Neural cell (in vitro differentiated cells): Measurements from ENCODE around the gene ITPR3.

ENCODE experiments used
- EZH2 ChIP-seq: fragments of 200-600, 300-800 bp; shearing (Covaris generic), sonication (generic); IDR thresholded peaks from 2 replicates; pipeline ENCODE4 v1.6.1; 2014; ENCODE audit warnings: antibody characterized with exemption, low read length, borderline replicate concordance, mild to moderate bottlenecking; ENCODE audit not compliant: insufficient read depth, poor library complexity, severe bottlenecking
- POLR2AphosphoS5 ChIP-seq: IDR thresholded peaks from 2 replicates; pipeline ENCODE4 v1.6.1; 2012
- RAD21 ChIP-seq: fragments of 450-650 bp; conservative IDR thresholded peaks from 2 replicates; pipeline ENCODE4 v1.6.1; 2014; ENCODE audit warnings: antibody characterized with exemption, mild to moderate bottlenecking, moderate library complexity
- TAF1 ChIP-seq: IDR thresholded peaks from 2 replicates; pipeline ENCODE4 v1.6.1; 2012; ENCODE audit warnings: low read depth
- TF ChIP-seq, protein P1 (sequence below): fragments of 450-650 bp; IDR thresholded peaks from 2 replicates; pipeline ENCODE4 v1.5.1; 2014; ENCODE audit warnings: antibody characterized with exemption, mild to moderate bottlenecking, moderate library complexity; ENCODE audit not compliant: poor library complexity, severe bottlenecking
- TF ChIP-seq, protein P2 (sequence below): IDR thresholded peaks from 2 replicates; pipeline ENCODE4 v1.6.1; 2012; ENCODE audit warnings: borderline replicate concordance

DNA sequence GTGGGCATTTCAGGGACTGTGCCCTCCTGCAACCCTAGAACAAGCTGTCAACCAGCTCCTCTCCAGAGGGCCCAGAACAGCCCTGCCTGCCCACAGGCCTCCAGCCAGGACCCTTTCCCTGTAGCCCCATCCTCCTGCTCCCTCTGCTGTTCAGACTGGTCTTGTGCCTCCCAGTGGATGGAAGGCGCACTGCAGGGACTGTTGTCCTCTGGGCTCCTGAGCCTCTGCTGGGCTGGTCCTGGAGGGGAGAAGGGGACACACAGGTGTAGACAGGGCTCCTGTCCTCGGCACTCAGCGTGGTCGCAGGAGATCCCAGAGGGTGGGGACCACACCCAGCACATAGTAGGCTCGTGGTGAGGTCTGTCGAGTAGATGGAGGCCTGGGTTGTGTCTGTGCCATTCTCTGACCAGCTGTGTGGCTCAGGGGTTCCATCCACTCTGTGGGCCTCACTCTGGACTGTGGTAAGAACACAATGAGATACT is 11.5 kb downstream of the ITPR3 start:
- TF ChIP-seq, protein P1, sequence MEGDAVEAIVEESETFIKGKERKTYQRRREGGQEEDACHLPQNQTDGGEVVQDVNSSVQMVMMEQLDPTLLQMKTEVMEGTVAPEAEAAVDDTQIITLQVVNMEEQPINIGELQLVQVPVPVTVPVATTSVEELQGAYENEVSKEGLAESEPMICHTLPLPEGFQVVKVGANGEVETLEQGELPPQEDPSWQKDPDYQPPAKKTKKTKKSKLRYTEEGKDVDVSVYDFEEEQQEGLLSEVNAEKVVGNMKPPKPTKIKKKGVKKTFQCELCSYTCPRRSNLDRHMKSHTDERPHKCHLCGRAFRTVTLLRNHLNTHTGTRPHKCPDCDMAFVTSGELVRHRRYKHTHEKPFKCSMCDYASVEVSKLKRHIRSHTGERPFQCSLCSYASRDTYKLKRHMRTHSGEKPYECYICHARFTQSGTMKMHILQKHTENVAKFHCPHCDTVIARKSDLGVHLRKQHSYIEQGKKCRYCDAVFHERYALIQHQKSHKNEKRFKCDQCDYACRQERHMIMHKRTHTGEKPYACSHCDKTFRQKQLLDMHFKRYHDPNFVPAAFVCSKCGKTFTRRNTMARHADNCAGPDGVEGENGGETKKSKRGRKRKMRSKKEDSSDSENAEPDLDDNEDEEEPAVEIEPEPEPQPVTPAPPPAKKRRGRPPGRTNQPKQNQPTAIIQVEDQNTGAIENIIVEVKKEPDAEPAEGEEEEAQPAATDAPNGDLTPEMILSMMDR, result peak; percentile 41
- TF ChIP-seq POLR2AphosphoS5, result no peak
- TF ChIP-seq EZH2, result no peak
- no peak for TF ChIP-seq RAD21
- no peak for TF ChIP-seq TAF1
- TF ChIP-seq, protein P2, sequence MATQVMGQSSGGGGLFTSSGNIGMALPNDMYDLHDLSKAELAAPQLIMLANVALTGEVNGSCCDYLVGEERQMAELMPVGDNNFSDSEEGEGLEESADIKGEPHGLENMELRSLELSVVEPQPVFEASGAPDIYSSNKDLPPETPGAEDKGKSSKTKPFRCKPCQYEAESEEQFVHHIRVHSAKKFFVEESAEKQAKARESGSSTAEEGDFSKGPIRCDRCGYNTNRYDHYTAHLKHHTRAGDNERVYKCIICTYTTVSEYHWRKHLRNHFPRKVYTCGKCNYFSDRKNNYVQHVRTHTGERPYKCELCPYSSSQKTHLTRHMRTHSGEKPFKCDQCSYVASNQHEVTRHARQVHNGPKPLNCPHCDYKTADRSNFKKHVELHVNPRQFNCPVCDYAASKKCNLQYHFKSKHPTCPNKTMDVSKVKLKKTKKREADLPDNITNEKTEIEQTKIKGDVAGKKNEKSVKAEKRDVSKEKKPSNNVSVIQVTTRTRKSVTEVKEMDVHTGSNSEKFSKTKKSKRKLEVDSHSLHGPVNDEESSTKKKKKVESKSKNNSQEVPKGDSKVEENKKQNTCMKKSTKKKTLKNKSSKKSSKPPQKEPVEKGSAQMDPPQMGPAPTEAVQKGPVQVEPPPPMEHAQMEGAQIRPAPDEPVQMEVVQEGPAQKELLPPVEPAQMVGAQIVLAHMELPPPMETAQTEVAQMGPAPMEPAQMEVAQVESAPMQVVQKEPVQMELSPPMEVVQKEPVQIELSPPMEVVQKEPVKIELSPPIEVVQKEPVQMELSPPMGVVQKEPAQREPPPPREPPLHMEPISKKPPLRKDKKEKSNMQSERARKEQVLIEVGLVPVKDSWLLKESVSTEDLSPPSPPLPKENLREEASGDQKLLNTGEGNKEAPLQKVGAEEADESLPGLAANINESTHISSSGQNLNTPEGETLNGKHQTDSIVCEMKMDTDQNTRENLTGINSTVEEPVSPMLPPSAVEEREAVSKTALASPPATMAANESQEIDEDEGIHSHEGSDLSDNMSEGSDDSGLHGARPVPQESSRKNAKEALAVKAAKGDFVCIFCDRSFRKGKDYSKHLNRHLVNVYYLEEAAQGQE, result no peak
